HCT116 (cell line): ENCODE results near the gene UVSSA.

Experiments used
- CBX3 ChIP-seq: IDR thresholded peaks from 2 replicates; pipeline ENCODE4 v1.6.1; 2012; ENCODE audit warnings: low read depth
- CTCF ChIP-seq, 3 experiments: fragments of 200-600 bp in 1 of 3; sonication (generic) in 1 of 3; IDR thresholded peaks in 2 of 3; conservative IDR thresholded peaks in 1 of 3; 2 replicates each; pipeline ENCODE4 v1.5.1; 2012 to 2017; ENCODE audit warnings: low read depth in 2 of 3, low read length in 2 of 3, antibody characterized with exemption in 1 of 3, borderline replicate concordance in 1 of 3, control low read depth in 1 of 3, mild to moderate bottlenecking in 1 of 3, mixed read lengths in 1 of 3, mixed run types in 1 of 3, moderate library complexity in 1 of 3; ENCODE audit not compliant: insufficient read depth in 1 of 3
- EZH2 ChIP-seq: fragments of 200-600 bp; sonication (generic); IDR thresholded peaks from 2 replicates; pipeline ENCODE4 v1.6.1; 2017; ENCODE audit warnings: antibody characterized with exemption, mixed run types
- FOSL1 ChIP-seq: IDR thresholded peaks from 2 replicates; pipeline ENCODE4 v1.6.1; 2012; ENCODE audit warnings: low read depth
- POLR2A ChIP-seq: IDR thresholded peaks from 2 replicates; pipeline ENCODE4 v1.7.0; 2011; ENCODE audit warnings: borderline replicate concordance; ENCODE audit not compliant: insufficient read depth, insufficient read length; ENCODE audit errors: extremely low read depth
- POLR2AphosphoS5 ChIP-seq: IDR thresholded peaks from 2 replicates; pipeline ENCODE4 v1.6.1; 2011; ENCODE audit warnings: mild to moderate bottlenecking, low read depth, low read length, moderate library complexity
- TF ChIP-seq, protein P1 (sequence below): IDR thresholded peaks from 2 replicates; pipeline ENCODE4 v1.6.1; 2012
- TF ChIP-seq, protein P2 (sequence below): IDR thresholded peaks from 2 replicates; pipeline ENCODE4 v1.6.1; 2012

DNA sequence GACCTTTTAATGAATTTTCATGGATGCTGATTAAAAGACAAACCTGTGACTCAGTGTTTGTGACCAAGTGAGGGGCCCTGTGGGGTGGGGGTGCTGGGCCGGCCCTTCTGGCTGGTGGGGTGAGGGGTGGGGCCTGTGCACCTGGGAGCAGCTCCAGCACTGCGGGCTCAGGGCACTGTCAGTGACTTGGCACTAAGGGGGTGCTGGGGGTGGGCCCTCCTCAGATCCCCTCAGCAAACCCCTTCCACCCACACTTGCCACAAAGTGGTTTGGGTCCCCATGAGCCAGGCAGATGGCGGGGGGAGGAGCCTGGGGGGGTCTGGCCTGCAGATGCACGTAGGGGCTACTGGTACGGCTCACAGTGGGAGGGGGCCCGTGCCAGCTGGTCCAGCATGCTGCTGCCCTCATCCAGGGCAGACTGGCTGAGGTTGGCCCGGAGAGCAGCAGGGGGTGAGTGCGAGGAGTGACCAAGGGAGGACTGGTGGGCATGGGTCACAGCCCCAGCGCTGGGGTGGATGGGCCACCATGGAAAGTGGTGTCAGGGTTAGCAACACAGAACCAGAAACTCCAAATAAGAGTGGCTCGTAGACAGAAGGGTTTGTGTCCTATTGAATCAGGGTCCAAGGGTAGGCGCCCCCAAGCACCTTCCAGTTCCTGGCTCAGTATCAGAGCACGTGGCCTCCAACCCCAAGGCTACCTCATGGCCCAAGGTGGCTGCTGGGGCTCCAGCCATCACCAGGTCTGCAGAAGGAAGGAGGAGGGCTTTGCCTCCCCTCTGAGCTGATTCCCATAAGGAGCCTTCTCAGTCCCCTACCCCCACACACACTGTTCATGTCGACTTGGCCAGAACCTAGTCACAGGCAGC, 49.2 kb downstream of the UVSSA start:
- TF ChIP-seq, protein P1, sequence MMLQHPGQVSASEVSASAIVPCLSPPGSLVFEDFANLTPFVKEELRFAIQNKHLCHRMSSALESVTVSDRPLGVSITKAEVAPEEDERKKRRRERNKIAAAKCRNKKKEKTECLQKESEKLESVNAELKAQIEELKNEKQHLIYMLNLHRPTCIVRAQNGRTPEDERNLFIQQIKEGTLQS, result no peak
- TF ChIP-seq CTCF (IDR thresholded peaks at IDR 0.05 in 2 of 3, conservative IDR thresholded peaks at IDR 0.05 in 1 of 3; ENCODE audit: borderline replicate concordance in 1 of 3, insufficient read depth in 1 of 3, low read depth in 2 of 3, low read length in 2 of 3) (no peak), POLR2A (no peak), FOSL1 (no peak), POLR2AphosphoS5 (no peak), CBX3 (no peak), EZH2 (no peak)
- TF ChIP-seq, protein P2, sequence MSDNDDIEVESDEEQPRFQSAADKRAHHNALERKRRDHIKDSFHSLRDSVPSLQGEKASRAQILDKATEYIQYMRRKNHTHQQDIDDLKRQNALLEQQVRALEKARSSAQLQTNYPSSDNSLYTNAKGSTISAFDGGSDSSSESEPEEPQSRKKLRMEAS, result no peak
